Endometrial microvascular endothelial cells (primary cell): ENCODE data around the gene NAA25. TPM values are rescaled to one million over a fixed set of nuclear protein-coding genes. Genes with fewer than 3 reads are reported as not detected.
"Not testable (repeated sequence)": the region's sequence is repeated elsewhere in the genome, so short reads cannot be mapped to it uniquely, and the experiment has no call there.

Experiments used
- in situ Hi-C: cut with HindIII; loops from 2 replicates; pipeline ENCODE4 v1.10.0; 2017; ENCODE audit warnings: low sequenced_read_pairs, low pct_unique_long_range_greater_than_20kb; ENCODE audit errors: inconsistent ontology term
- total RNA-seq: library from RNA; depleted of rRNA; stranded (reverse); fragments of >200 nt; gene quantifications from one replicate; pipeline ENCODE4 v1.2.3, GENCODE V29; 2015; ENCODE audit errors: inconsistent ontology term

NAA25 gene
- total RNA-seq, 1 donor from 2014 or later, result 22.8 TPM

- in situ Hi-C loops, result no loop called here
Observed at GRCh38 chr12:112091563-112091962, 17.0 kb downstream of the NAA25 start.

- in situ Hi-C loops, result no loop called here
Observed at GRCh38 chr12:112087851-112088250, 20.7 kb downstream of the NAA25 start.

- in situ Hi-C loops, result no loop called here
Observed at GRCh38 chr12:112087055-112087850, 21.3 kb downstream of the NAA25 start.

- in situ Hi-C loops, result no loop called here
Observed at GRCh38 chr12:112066566-112066965, 42.0 kb downstream of the NAA25 start.

GRCh38 chr12:112063273-112063672, 45.3 kb downstream of the NAA25 start:
- in situ Hi-C loops, result no loop called here

GRCh38 chr12:112061137-112061536, 47.4 kb downstream of the NAA25 start:
- in situ Hi-C loops, result no loop called here

- in situ Hi-C loops, result no loop called here
Observed at GRCh38 chr12:112049351-112049750, 59.2 kb downstream of the NAA25 start.

GRCh38 chr12:112046003-112046402, 62.6 kb downstream of the NAA25 start:
- in situ Hi-C loops, result no loop called here

- in situ Hi-C loops, result not testable (repeated sequence)
Observed at GRCh38 chr12:112036614-112037013, 72.0 kb downstream of the NAA25 start.

GRCh38 chr12:112035219-112035785, 73.3 kb downstream of the NAA25 start:
- in situ Hi-C loops, result no loop called here

- in situ Hi-C loops, result no loop called here
Observed at GRCh38 chr12:112032292-112032691, 76.3 kb downstream of the NAA25 start.

- in situ Hi-C loops, result no loop called here
Observed at GRCh38 chr12:112031472-112031871, 77.1 kb downstream of the NAA25 start.

- in situ Hi-C loops, result no loop called here
Observed at GRCh38 chr12:112029301-112029700, 79.3 kb downstream of the NAA25 start.

- in situ Hi-C loops, result no loop called here
Observed at GRCh38 chr12:112025808-112026375, 82.7 kb downstream of the NAA25 start.

- in situ Hi-C loops, result no loop called here
Observed at GRCh38 chr12:112023759-112024396, 84.7 kb downstream of the NAA25 start.

- in situ Hi-C loops, result no loop called here
Observed at GRCh38 chr12:112022241-112023016, 86.2 kb downstream of the NAA25 start.

GRCh38 chr12:112020947-112021457, 87.6 kb downstream of the NAA25 start:
- in situ Hi-C loops, result no loop called here

GRCh38 chr12:112018571-112019237, 89.9 kb downstream of the NAA25 start:
- in situ Hi-C loops, result no loop called here
